ENCODE measurements around the gene PPP1CA. TPM values are rescaled to one million over a fixed set of nuclear protein-coding genes. Genes with fewer than 3 reads are reported as not detected.

Gene PPP1CA
- total and polyA plus RNA-seq, 2 donors (not counting 1 experiment from before 2014, with no cell fraction given), result 218 to 251 TPM

DNA sequence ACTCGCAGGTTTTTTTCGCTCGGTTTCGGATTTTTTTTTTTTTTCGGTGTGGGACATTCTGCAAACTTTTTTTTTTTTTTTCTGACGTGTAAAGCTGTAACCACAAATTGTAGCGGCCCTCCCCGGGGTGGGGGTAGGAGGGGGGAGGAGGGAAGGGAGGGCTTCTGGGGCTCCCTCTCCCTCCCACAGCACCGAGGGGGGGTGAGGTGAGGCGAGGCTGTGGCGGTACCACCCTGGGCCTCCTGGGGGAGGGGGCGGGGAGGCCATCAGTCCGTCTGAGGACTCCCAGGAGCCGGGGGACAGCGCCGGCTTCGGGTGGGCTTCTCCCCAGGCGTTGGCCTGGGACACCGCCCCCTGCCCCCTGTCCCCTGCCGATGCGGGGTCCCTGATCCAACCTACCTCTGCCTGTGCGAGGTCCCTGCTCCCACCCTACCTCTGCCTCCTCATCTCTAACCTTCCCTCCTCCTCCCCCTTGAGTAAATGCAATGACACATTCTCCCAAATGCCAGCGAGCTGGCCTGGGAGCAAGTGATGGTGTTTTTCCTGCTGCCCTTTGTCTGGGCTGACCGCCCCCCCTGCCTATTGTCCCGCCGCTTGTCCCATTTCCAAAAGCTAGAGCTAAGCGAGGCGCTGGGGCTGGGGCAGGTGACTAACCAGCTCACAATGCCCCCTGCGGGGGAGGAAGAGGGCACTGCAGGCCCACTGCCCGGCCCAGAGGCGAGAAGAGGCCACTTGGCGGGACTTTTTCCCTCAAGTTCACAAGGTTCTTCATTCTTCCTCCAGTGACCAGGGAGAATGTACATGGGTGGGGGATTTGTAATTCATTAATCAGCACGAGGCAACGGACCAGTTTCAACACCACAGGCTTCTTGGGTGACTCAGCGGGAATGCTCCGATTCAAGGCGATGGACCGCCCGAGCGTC lies 27.7 kb downstream of the PPP1CA start:
- 5% methylated on average over 29 of the region's 40 CpGs for WGBS (ENCODE audit: insufficient coverage)
- H4K20me1 ChIP-seq (ENCODE audit: control insufficient read depth, insufficient read depth, low read length, poor library complexity, severe bottlenecking), result peaks cover 34% of the 10 kb centered on the region
- H3K4me2 ChIP-seq (replicated peaks; ENCODE audit: low read depth, low read length, poor library complexity, severe bottlenecking), result peak overlapping the region; percentile 93
- H3K4me1 ChIP-seq (ENCODE audit: control insufficient read depth in 2 of 2, insufficient read depth in 2 of 2, low read length in 2 of 2), result peaks cover 42 to 47% of the 10 kb centered on the region in 2 donors
- Mint-ChIP-seq H3K27me3 (no peaks in the 10 kb centered on the region), H3K4me3 (peak overlapping the region; percentile 94), H3K27ac (peak overlapping the region; percentile 98), H3K9me3 (ENCODE audit: insufficient read depth) (no peaks in the 10 kb centered on the region), H3K4me1 (peaks cover 52% of the 10 kb centered on the region)
- H3K4me3 ChIP-seq (ENCODE audit: control extremely low read depth in 1 of 5, extremely low read depth in 1 of 5, insufficient read depth in 1 of 5, low read depth in 2 of 5, low read length in 4 of 5), result peak overlapping the region in 4 of 5 experiments; percentile 48 to 95 (median 76)
- H3K36me3 ChIP-seq (replicated peaks in 1 of 2; ENCODE audit: control extremely low read depth in 1 of 2, control insufficient read depth in 1 of 2, extremely low read depth in 1 of 2, insufficient read depth in 2 of 2, low read length in 1 of 2), result peaks cover 0 to 3% of the 10 kb centered on the region in 2 experiments
- DNase-seq (peak; percentile 90), ATAC-seq (ENCODE audit: low read depth) (peak; percentile 75)
- intact Hi-C loops (cut with micrococcal nuclease), result loop anchor here (1.0 kb wide), 4 partner anchors 7 to 134 kb away; partner anchors contain the start of genes CDK2AP2 and POLD4
- peaks cover 42% of the 10 kb centered on the region for H3K79me2 ChIP-seq (ENCODE audit: control insufficient read depth, insufficient read depth, low read length)
- peak overlapping the region; percentile 88 for H3K9ac ChIP-seq (ENCODE audit: low read length)
- peak overlapping the region; percentile 41 to 89 for H3K27ac ChIP-seq (ENCODE audit: low read length in 2 of 2)
- ChIA-PET POLR2A (interaction anchor here (0.6 to 14.2 kb wide), 31 partner anchors 7 to 1070 kb away, joined by 3 to 323 read pairs (median 6); partner anchors contain the start of genes ANKRD13D, POLD4, PPP1CA and PTPRCAP), CTCF (interaction anchor here (0.6 to 42.2 kb wide), 6 partner anchors 2 to 120 kb away, joined by 3 to 2379 read pairs (median 3); partner anchors contain the start of genes CLCF1, POLD4 and RAD9A)
- no peak for TF ChIP-seq EZH2 (IDR thresholded peaks at IDR 0.05; ENCODE audit: borderline replicate concordance, insufficient read depth, low read depth, low read length, poor library complexity, severe bottlenecking)
- TF ChIP-seq, protein P1, sequence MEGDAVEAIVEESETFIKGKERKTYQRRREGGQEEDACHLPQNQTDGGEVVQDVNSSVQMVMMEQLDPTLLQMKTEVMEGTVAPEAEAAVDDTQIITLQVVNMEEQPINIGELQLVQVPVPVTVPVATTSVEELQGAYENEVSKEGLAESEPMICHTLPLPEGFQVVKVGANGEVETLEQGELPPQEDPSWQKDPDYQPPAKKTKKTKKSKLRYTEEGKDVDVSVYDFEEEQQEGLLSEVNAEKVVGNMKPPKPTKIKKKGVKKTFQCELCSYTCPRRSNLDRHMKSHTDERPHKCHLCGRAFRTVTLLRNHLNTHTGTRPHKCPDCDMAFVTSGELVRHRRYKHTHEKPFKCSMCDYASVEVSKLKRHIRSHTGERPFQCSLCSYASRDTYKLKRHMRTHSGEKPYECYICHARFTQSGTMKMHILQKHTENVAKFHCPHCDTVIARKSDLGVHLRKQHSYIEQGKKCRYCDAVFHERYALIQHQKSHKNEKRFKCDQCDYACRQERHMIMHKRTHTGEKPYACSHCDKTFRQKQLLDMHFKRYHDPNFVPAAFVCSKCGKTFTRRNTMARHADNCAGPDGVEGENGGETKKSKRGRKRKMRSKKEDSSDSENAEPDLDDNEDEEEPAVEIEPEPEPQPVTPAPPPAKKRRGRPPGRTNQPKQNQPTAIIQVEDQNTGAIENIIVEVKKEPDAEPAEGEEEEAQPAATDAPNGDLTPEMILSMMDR (IDR thresholded peaks at IDR 0.05), result peak; percentile 66
- H3K9me3 ChIP-seq (ENCODE audit: control extremely low read depth in 1 of 3, control insufficient read depth in 2 of 3, insufficient read depth in 1 of 3, low read length in 2 of 3), result no peaks in the 10 kb centered on the region
- peak overlapping the region; percentile 71 for H2AFZ ChIP-seq (ENCODE audit: insufficient read depth, low read depth, low read length, poor library complexity, severe bottlenecking)
- H3K27me3 ChIP-seq (replicated peaks in 1 of 4; ENCODE audit: control extremely low read depth in 1 of 4, control insufficient read depth in 3 of 4, insufficient read depth in 4 of 4, low read length in 3 of 4), result no peaks in the 10 kb centered on the region

All from B cell (primary cell).